Activated CD8-positive, alpha-beta T cell treated with anti-CD3 and anti-CD28 coated beads, Interleukin-2, amount 10 ng/mL, durations not matched to agents 7 days and 5 days (primary cell): ENCODE measurements around the gene SERPINH1. TPM values are rescaled to one million over a fixed set of nuclear protein-coding genes. Genes with fewer than 3 reads are reported as not detected.
A peak's percentile ranks its signal among the peaks of the same experiment; 100 is the strongest.

Source experiments
- ATAC-seq: fragments of 150-1000 bp; cut with Tn5 transposase; one replicate; pipeline ENCODE4 v1.10.0; 2021; ENCODE audit warnings: moderate library complexity
- CTCF ChIA-PET: fragments of 350-600 bp; sonication (Branson Sonifier 250); formaldehyde crosslinking; loops from one replicate; lab custom pipeline; 2021; ENCODE audit warnings: antibody characterized with exemption; lab: Charles Lee
- POLR2A ChIA-PET: fragments of 350-600 bp; sonication (Branson Sonifier 250); formaldehyde crosslinking; loops from one replicate; lab custom pipeline; 2021; ENCODE audit warnings: antibody characterized with exemption; lab: Charles Lee
- DNase-seq: peaks from one replicate; pipeline ENCODE4 v3.0.0-alpha.2; 2020
- H3K27ac Mint-ChIP-seq: one replicate; pipeline ENCODE4 v1.8.0; 2021; ENCODE audit warnings: mild to moderate bottlenecking, mixed read lengths
- H3K27me3 Mint-ChIP-seq: one replicate; pipeline ENCODE4 v1.8.0; 2021; ENCODE audit warnings: low read depth, mixed read lengths
- H3K36me3 Mint-ChIP-seq: one replicate; pipeline ENCODE4 v1.8.0; 2021; ENCODE audit warnings: low read depth, mixed read lengths
- H3K4me1 Mint-ChIP-seq: one replicate; pipeline ENCODE4 v1.8.0; 2021; ENCODE audit warnings: low read depth, mixed read lengths
- H3K4me3 Mint-ChIP-seq: one replicate; pipeline ENCODE4 v1.8.0; 2021; ENCODE audit warnings: mild to moderate bottlenecking, mixed read lengths
- H3K9me3 Mint-ChIP-seq: one replicate; pipeline ENCODE4 v1.8.0; 2022; ENCODE audit warnings: mixed read lengths; ENCODE audit not compliant: insufficient read depth
- total RNA-seq, 2 experiments: library from RNA; stranded (reverse); gene quantifications; one replicate each; pipeline ENCODE4 v1.2.3, GENCODE V29; 2021

The SERPINH1 gene
- total RNA-seq, 2 experiments from 2014 or later, result 9.3 to 10.8 TPM

DNA sequence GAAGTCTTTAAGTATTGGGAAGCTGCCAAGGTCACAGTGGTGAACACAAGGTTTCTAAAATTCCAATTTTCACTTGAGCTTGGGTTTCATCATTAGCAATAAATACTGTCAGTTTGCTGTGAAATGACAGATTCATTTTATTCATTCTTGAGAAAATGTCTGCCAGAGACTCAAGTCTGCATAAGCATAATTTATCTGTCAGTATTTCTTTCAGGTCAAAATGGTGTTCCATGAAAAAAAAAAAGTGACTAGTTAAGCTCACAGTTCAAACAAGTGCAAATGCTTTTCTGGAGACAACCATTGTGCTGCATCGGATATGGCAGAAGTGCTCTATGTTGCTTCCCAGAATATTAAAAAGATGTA lies 28.2 kb upstream of the SERPINH1 start:
- no peaks in the 10 kb centered on the region for H3K9me3 Mint-ChIP-seq
- no peak for ATAC-seq
- H3K4me3 Mint-ChIP-seq, result no peak overlapping the region
- DNase-seq, result no peak
- H3K27ac Mint-ChIP-seq, result no peak overlapping the region
- ChIA-PET CTCF (interaction anchor here (0.9 to 13.0 kb wide), 8 partner anchors 8 to 152 kb away, joined by 3 to 237 read pairs (median 5); partner anchors contain the start of gene GDPD5), POLR2A (interaction anchor here (0.6 to 1.0 kb wide), 5 partner anchors 22 to 260 kb away, joined by 3 to 4 read pairs (median 3); partner anchors contain the start of gene SERPINH1)
- no peaks in the 10 kb centered on the region for H3K36me3 Mint-ChIP-seq
- peaks cover 2% of the 10 kb centered on the region for H3K27me3 Mint-ChIP-seq
- peaks cover 71% of the 10 kb centered on the region for H3K4me1 Mint-ChIP-seq

DNA sequence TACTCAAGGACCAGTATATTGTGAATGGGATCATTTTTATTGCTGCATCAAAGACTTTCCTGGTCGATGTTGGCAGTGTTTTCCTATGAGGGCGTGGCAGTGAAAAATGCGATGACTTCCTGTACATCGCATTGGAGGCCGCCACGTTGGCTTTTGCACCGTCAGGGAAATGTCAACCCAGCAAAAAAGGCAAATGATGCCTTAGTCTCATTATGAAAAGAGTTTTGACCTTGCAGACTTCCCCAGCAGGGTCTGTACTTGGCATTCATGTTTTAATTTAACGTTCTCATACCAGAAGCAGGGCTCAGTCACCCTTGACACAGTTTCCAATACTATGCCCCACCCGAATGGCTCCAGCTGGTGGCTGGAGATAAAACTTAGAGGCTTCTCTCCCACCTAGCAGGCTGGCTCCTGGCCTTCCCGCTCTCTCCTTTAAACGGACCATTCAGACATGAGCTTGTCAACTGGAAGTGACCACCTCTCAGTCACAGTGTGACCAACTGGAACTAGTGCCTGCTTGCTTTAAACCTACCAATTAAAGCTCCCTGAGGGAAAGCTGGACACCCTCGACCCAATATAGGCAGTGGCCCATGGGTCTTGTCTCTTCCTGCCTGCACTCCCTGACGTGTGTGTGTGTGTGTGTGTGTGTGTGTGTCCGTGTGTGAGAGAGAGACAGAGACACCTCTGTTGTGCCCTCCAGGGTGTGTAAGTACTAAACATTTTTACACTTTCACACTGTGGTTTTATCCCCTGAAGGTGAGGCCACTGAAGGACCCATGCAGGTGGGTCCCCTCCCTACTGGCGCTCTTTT lies 27.6 kb upstream of the SERPINH1 start:
- Mint-ChIP-seq H3K9me3 (no peaks in the 10 kb centered on the region), H3K27ac (peak overlapping the region; percentile 21), H3K4me1 (peaks cover 71% of the 10 kb centered on the region), H3K27me3 (peaks cover 3% of the 10 kb centered on the region), H3K36me3 (no peaks in the 10 kb centered on the region), H3K4me3 (no peak overlapping the region)
- no peak for DNase-seq
- POLR2A ChIA-PET, result interaction anchor here (0.6 to 1.0 kb wide), 5 partner anchors 21 to 259 kb away, joined by 3 to 4 read pairs (median 3); partner anchors contain the start of gene SERPINH1
- CTCF ChIA-PET, result interaction anchor here (0.9 to 13.0 kb wide), 8 partner anchors 9 to 152 kb away, joined by 3 to 237 read pairs (median 5); partner anchors contain the start of gene GDPD5
- ATAC-seq, result no peak

DNA sequence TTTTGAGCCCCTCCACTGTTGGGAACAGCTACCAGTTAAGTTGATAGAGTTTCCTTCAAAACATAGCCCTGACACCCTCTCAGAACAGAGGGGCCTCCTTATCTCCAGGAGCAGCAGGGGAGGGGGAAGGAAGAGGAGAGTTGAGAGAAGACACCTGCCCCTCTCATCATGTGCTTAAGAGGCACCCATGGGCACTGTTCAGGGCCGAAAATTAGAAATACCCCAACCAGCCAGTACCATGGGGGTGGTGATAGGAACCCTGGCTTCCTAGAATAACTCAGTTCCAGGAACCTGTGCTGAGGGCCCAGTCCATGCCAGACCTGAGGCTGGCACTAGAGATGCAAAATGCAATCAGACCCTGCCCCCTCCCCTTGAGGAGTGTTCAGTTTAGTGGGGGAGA lies 27.0 kb upstream of the SERPINH1 start:
- Mint-ChIP-seq H3K27ac (peak overlapping the region; percentile 21), H3K4me1 (peaks cover 71% of the 10 kb centered on the region), H3K9me3 (no peaks in the 10 kb centered on the region), H3K4me3 (no peak overlapping the region), H3K27me3 (peaks cover 3% of the 10 kb centered on the region), H3K36me3 (no peaks in the 10 kb centered on the region)
- ChIA-PET POLR2A (no interaction called here), CTCF (interaction anchor here (1.0 to 13.0 kb wide), 7 partner anchors 10 to 153 kb away, joined by 4 to 237 read pairs (median 5); partner anchors contain the start of gene GDPD5)
- DNase-seq (no peak), ATAC-seq (no peak)

DNA sequence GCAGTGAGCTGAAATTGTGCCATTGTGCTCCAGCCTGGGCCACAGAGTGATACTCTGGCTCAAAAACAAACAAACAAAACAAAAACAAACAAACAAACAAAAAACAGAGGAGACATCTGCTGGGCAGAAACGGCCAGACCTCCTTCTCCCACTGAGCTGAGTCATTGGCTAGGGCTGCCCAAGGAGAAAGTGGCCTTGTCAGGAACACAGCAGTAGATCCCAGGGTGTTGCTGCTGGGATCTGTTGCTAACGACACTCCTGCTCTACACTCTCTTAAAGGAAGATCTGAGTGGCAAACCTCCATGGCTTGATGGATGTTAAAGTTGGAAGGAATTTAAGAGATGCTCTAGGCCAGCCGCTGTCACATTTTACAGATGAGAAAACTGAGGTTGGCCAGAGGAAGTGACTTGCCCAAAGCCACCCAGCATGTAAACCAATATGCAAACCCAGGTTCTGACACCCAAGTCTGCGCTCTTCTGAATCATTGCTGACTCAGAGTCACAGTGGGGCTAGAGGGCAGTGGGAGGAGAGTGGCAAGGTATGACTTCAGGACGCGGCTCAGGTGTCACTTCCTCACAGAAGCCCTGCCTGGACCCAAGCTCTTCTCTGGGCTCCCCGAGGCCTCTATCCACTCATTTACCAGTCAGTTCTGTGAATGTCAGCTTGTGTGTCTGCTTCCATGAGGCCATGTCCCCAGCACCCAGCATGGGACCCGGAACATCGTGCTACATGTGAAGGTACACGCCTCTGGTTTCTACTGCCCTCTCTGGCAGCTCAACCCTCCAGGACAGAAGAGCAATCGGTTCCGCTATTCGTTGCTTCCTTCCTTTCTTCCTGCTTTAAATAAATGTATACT lies 25.0 kb upstream of the SERPINH1 start:
- peaks cover 3% of the 10 kb centered on the region for H3K27me3 Mint-ChIP-seq
- ATAC-seq, result peak; percentile 71
- ChIA-PET POLR2A (no interaction called here), CTCF (interaction anchor here (0.9 to 1.5 kb wide), 5 partner anchors 9 to 149 kb away, joined by 3 to 5 read pairs (median 5); partner anchors contain the start of gene GDPD5)
- peak; percentile 66 for DNase-seq
- peaks cover 53% of the 10 kb centered on the region for H3K4me1 Mint-ChIP-seq
- H3K9me3 Mint-ChIP-seq, result no peaks in the 10 kb centered on the region
- H3K4me3 Mint-ChIP-seq, result no peak overlapping the region
- peak overlapping the region; percentile 62 for H3K27ac Mint-ChIP-seq
- no peaks in the 10 kb centered on the region for H3K36me3 Mint-ChIP-seq

DNA sequence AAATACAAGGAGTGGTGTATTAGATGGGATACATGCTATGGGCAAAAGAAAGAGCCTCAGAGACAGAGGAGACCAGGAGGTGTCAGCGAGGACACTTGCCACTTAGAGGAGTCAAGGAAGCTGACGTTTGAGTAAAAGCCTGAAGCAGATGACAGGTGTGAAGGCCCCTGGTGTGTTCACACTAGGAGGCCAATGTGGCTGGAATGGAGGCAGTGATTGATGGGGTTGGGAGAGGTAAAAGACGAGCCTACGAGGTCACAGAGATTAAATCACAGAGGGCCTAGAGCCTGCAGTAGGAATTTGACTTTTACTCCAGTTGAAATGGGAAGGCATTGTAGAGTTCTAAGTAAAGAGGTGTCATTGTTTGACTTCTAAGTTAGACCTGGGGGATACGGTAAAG lies 24.3 kb upstream of the SERPINH1 start:
- CTCF ChIA-PET, result interaction anchor here (1.0 to 1.3 kb wide), 2 partner anchors 9 to 12 kb away, joined by 3 to 5 read pairs; partner anchors contain the start of gene GDPD5
- H3K36me3 Mint-ChIP-seq, result no peaks in the 10 kb centered on the region
- H3K27ac Mint-ChIP-seq, result no peak overlapping the region
- H3K27me3 Mint-ChIP-seq, result peaks cover 3% of the 10 kb centered on the region
- POLR2A ChIA-PET, result no interaction called here
- no peaks in the 10 kb centered on the region for H3K9me3 Mint-ChIP-seq
- ATAC-seq (no peak), DNase-seq (no peak)
- H3K4me1 Mint-ChIP-seq, result peaks cover 48% of the 10 kb centered on the region
- H3K4me3 Mint-ChIP-seq, result no peak overlapping the region

DNA sequence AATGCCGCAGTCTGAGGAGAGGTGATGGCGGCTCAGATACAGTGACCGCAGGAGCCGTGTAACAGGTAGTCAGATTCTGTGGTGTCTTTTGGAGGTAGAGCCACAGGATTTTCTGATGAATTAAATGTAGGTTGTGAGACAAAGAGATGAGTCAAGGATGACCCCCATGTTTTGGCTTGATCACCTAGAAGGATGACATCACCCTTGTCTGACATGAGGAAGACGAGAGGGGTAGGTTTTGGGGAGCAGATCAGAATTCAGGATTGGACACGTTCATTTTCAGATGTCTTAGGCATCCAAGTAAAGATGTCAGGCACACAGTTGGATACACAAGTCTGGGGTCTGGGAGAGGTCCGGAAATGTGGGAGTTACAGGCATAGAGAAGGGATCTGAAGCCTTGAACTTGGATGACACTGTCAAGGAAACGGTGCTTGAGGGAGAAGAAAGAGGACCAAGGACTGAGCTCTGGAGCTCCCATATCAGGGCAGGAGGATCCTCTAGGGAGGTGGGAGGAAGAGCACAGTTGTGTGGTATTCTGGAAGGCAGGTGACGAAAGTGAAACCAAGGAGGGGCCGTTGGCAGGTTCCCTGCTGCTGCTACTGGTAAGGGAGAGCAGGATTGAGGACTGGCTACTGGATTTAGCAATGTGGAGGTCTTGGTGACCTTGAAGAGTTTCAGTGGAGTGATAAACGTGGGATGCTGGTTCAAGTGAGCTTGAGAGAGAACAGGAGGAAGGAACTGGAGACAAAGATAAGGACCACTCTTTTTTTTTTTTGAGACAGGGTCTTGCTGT lies 23.7 kb upstream of the SERPINH1 start:
- no peak overlapping the region for H3K4me3 Mint-ChIP-seq
- no peaks in the 10 kb centered on the region for H3K36me3 Mint-ChIP-seq
- CTCF ChIA-PET, result interaction anchor here (0.6 to 1.3 kb wide), 3 partner anchors 9 to 13 kb away, joined by 3 to 5 read pairs (median 3); partner anchors contain the start of gene GDPD5
- ATAC-seq (no peak), DNase-seq (no peak)
- H3K4me1 Mint-ChIP-seq, result peaks cover 48% of the 10 kb centered on the region
- H3K27me3 Mint-ChIP-seq, result peaks cover 3% of the 10 kb centered on the region
- peak overlapping the region; percentile 26 for H3K27ac Mint-ChIP-seq
- no peaks in the 10 kb centered on the region for H3K9me3 Mint-ChIP-seq
- POLR2A ChIA-PET, result no interaction called here

DNA sequence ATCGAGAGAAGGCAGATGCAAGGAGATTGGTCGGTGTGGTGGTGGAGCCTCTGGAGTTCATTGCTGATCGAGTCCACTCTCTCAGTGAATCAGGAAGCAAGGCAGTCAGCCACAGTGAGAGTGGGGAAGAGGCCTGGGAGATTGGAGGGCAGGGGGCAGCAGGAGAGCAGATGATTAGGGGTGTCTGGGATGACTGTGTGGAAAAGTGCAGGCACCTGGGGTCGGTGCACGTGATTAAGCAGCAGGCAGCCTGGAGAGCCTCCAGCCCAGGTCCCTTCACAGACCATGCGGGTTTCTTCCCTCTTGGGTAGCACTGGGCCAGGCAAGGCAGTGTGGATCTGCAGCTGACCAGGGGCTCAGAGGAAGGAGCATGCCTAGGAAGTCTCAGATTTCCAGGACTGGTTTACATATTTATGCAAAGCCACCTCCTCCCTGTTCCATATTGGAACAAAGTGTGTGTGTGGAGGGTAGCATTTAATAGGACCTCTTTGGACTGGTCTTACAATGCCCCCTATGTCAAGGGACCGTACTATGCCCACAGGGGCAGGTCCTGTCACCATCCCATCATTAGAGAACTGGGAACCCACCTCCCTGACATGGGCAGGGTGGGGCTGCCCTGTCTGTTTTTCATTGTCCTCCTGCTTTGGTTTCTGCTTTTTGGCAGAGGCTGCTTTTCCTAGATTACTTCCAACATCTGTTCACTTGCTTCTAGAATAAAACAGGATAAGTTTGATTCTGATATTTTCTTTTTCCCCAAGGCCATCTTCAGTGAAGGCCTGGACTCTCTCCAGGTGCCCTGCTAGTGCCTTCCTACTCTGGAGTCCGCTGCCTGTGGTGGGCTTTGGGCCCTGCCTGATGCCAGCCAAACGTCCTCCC lies 22.4 kb upstream of the SERPINH1 start:
- no peak overlapping the region for H3K27ac Mint-ChIP-seq
- ChIA-PET POLR2A (no interaction called here), CTCF (no interaction called here)
- no peaks in the 10 kb centered on the region for H3K36me3 Mint-ChIP-seq
- ATAC-seq (no peak), DNase-seq (no peak)
- peaks cover 3% of the 10 kb centered on the region for H3K27me3 Mint-ChIP-seq
- H3K4me3 Mint-ChIP-seq, result no peak overlapping the region
- H3K4me1 Mint-ChIP-seq, result peaks cover 38% of the 10 kb centered on the region
- H3K9me3 Mint-ChIP-seq, result no peaks in the 10 kb centered on the region

DNA sequence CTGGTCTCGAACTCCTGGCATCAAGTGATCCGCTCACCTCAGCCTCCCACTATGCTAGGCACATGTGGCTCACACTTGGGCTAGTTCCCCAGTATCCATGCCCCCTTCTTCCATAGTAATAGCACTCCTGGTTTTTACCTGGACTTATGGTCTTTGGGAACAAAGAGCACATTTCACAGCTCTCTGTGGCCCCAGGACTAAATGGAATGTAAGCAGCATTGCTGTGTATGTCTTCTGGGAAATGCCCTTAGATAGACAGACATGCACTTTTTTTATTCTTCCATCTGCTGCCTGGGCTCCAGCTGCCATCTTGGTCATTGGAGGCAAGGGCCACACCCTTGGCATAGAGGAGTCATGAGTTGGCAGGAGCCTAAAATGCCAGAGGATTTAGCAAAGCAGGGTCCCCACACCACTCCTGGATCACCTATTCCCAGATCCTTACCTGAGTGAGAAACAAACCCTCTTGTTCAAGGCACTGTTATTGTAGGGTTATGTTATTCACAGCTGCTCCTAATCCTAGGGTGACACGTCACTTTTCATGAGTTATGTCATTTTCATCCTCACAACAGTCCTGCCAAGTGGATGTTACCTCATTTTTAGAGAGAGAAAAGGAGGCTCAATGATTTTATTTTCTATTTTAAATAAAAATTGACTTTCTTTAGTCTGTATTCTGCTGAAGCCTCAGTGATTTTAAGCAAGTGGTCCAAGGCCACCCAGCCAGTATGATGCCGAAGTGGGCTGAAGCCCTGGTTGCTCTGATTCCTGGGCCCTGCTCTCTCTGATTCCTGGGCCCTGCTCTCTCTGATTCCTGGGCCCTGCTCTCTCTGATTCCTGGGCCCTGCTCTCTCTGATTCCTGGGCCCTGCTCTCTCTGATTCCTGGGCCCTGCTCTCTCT lies 20.6 kb upstream of the SERPINH1 start:
- Mint-ChIP-seq H3K27me3 (peaks cover 9% of the 10 kb centered on the region), H3K36me3 (no peaks in the 10 kb centered on the region), H3K27ac (no peak overlapping the region), H3K4me3 (no peak overlapping the region), H3K9me3 (no peaks in the 10 kb centered on the region), H3K4me1 (peaks cover 23% of the 10 kb centered on the region)
- ATAC-seq (no peak), DNase-seq (no peak)
- ChIA-PET CTCF (no interaction called here), POLR2A (no interaction called here)

DNA sequence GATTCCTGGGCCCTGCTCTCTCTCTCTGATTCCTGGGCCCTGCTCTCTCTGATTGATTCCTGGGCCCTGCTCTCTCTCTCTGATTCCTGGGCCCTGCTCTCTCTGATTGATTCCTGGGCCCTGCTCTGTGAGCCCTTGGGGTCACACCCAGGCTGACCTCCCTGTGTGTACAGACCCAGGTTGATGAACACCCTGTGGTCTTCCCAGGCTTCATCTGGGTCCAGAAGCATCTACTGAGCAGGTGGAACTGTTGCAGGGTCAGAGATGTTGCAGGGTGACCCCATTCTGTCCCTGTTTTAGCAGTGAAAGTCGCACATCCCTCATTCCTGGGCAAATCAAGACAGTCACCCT lies 20.0 kb upstream of the SERPINH1 start:
- Mint-ChIP-seq H3K9me3 (no peaks in the 10 kb centered on the region), H3K36me3 (no peaks in the 10 kb centered on the region), H3K27ac (no peak overlapping the region), H3K27me3 (peaks cover 12% of the 10 kb centered on the region), H3K4me3 (no peak overlapping the region), H3K4me1 (peaks cover 16% of the 10 kb centered on the region)
- ATAC-seq, result no peak
- CTCF ChIA-PET, result no interaction called here
- POLR2A ChIA-PET, result interaction anchor here (0.6 kb wide), 1 partner anchor 78 kb away, joined by 3 read pairs; no protein-coding TSS in a partner anchor
- no peak for DNase-seq

DNA sequence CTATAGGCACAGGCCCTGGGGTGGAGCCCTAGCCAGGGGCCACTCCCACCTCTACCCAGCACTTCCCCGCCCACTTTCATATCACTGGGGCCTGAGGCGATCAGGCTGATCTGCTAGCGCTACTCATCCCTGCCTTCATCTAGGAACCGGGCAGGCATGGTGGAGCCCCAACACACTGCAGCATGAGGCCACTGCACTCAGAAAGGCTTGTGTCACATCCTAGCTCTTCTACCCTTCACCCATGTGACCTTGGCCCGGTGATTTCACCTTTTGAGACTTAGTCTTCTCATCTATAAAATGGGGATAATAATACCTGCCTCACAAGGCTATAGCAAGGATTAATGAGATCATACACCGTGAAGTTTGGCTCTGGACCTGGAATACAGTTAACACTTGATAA lies 18.2 kb upstream of the SERPINH1 start:
- CTCF ChIA-PET, result interaction anchor here (0.9 to 1.4 kb wide), 2 partner anchors 9 to 144 kb away, joined by 3 to 4 read pairs; no protein-coding TSS in a partner anchor
- no peak for ATAC-seq
- no peaks in the 10 kb centered on the region for H3K4me1 Mint-ChIP-seq
- DNase-seq, result no peak
- H3K27me3 Mint-ChIP-seq, result peaks cover 12% of the 10 kb centered on the region
- POLR2A ChIA-PET, result no interaction called here
- H3K9me3 Mint-ChIP-seq, result no peaks in the 10 kb centered on the region
- no peak overlapping the region for H3K4me3 Mint-ChIP-seq
- H3K27ac Mint-ChIP-seq, result no peak overlapping the region
- no peaks in the 10 kb centered on the region for H3K36me3 Mint-ChIP-seq
